ENCODE results near the gene DNAJC2. TPM values are rescaled to one million over a fixed set of nuclear protein-coding genes. Genes with fewer than 3 reads are reported as not detected.
A peak's percentile ranks its signal among the peaks of the same experiment; 100 is the strongest.

The DNAJC2 gene
- total and polyA plus RNA-seq, 11 donors, result 6.9 to 24.5 (median 13.6) TPM

DNA sequence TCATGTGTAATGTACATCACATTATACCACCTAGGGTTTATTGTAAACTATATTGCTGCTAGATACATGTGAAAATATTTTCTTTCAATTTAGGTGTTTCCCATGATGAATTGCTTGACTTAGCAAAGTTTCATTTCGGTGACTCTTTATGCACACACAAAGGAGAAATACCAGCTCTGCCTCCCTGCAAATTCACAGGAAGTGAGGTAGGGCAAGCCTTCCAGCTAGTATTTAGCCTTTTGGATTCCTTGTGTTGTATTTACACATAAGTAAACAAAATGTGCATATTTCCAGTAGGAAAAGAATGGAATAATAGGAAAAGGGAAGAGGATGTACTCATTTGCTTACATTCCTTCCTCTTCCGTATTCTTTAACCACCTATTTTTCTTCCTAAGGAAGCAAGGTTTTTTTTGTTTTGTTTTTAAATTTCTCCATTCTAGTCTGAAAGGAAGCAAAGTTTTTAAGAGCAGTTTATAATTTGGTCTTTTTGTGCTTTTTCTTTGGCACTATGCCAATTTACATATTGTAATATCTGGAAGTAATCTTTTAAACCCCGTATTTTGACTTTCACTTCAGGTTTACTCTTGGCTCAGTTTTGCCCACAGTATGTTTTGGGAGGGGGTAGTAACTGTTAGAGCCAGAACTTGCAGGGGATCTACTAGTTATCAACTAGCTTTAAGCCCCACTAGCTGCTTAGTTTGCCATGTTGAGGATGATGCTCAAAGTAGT lies 36.9 kb downstream of the DNAJC2 start:
- TF ChIP-seq, protein P1, sequence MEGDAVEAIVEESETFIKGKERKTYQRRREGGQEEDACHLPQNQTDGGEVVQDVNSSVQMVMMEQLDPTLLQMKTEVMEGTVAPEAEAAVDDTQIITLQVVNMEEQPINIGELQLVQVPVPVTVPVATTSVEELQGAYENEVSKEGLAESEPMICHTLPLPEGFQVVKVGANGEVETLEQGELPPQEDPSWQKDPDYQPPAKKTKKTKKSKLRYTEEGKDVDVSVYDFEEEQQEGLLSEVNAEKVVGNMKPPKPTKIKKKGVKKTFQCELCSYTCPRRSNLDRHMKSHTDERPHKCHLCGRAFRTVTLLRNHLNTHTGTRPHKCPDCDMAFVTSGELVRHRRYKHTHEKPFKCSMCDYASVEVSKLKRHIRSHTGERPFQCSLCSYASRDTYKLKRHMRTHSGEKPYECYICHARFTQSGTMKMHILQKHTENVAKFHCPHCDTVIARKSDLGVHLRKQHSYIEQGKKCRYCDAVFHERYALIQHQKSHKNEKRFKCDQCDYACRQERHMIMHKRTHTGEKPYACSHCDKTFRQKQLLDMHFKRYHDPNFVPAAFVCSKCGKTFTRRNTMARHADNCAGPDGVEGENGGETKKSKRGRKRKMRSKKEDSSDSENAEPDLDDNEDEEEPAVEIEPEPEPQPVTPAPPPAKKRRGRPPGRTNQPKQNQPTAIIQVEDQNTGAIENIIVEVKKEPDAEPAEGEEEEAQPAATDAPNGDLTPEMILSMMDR (IDR thresholded peaks at IDR 0.05), result no peak
- Histone ChIP-seq H3K4me1 (peaks cover 0 to 7% (median 0%) of the 10 kb centered on the region in 12 donors), H3K27me3 (no peaks in the 10 kb centered on the region), H3K4me3 (no peak overlapping the region), H3K27ac (no peak overlapping the region), H3K9me3 (no peaks in the 10 kb centered on the region), H3K36me3 (peaks cover 0 to 100% (median 100%) of the 10 kb centered on the region in 9 donors)
- intact Hi-C loops (cut with DNase I), result loop anchor here in 2 of 10 donors (10.0 kb wide), 2 partner anchors 47 to 57 kb away; no protein-coding TSS in a partner anchor
- ATAC-seq, result no peak
- 70 to 76% (median 72%) methylated on average over 3 of the region's 3 CpGs for WGBS, 4 donors
- no peak for DNase-seq

DNA sequence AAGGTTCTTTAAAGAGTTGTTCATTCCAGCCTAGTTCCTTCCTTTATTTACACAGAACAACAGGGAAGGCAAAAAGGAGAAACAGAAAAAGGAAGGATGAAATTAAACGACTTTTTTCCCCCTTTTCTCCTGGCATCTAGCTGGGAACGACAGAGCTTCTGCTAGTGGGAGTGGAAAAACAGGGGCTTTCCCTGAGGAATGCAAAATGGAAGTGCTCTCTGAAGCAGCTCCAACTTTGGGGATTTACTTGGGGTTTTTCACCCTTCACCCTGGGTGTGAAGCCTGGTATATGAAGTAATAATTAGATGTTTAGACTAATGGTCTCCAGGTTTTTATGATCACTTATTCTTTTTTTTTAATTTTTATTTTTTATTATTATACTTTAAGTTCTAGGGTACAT lies 43.1 kb downstream of the DNAJC2 start:
- Histone ChIP-seq H3K36me3 (peaks cover 0 to 80% (median 77%) of the 10 kb centered on the region in 9 donors), H3K9me3 (no peaks in the 10 kb centered on the region), H3K4me1 (peaks cover 4 to 24% (median 17%) of the 10 kb centered on the region in 12 donors), H3K4me3 (no peak overlapping the region), H3K27ac (no peak overlapping the region), H3K27me3 (no peaks in the 10 kb centered on the region)
- intact Hi-C loops (cut with DNase I), result loop anchor here in 2 of 10 donors (10.0 kb wide), 2 partner anchors 53 to 63 kb away; no protein-coding TSS in a partner anchor
- DNase-seq, result no peak
- TF ChIP-seq, protein P1 (IDR thresholded peaks at IDR 0.05), result no peak
- TF ChIP-seq POLR2A (IDR thresholded peaks at IDR 0.05), result no peak
- no peak for ATAC-seq
- WGBS, 4 donors, result 53 to 66% (median 62%) methylated on average over 2 of the region's 2 CpGs

DNA sequence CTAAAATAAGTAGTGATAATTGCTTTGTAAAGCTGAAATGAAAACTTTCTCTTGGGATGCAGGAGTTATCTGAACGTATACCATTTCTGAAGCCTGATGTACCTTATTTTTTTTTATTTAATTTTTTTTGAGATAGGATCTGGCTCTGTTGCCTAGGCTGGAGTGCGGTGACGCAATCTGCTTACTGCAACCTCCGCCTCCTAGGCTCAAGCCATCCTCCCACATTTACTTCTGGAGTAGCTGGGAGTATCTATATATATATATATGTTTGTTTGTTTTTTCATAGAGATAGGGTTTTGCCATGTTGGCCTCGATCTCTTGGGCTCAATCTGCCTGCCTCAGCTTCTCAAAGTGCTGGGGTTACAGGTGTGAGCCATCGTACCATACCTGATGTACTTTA lies 44.9 kb downstream of the DNAJC2 start:
- no peaks in the 10 kb centered on the region for H3K27me3 ChIP-seq
- WGBS, 4 donors, result 89 to 95% (median 92%) methylated on average over 6 of the region's 6 CpGs
- H3K4me1 ChIP-seq, result peaks cover 4 to 25% (median 17%) of the 10 kb centered on the region in 12 donors
- TF ChIP-seq, protein P1 (IDR thresholded peaks at IDR 0.05), result no peak
- no peak for TF ChIP-seq POLR2A (IDR thresholded peaks at IDR 0.05)
- H3K9me3 ChIP-seq, result no peaks in the 10 kb centered on the region
- intact Hi-C loops (cut with DNase I), result loop anchor here in 7 of 10 donors (5.0 to 10.0 kb wide), 7 partner anchors 43 to 235 kb away; partner anchors contain the start of genes DNAJC2 (in 4 of the 7), NAPEPLD (in 2 of the 7) and PSMC2 (in 1 of the 7)
- no peak overlapping the region for H3K27ac ChIP-seq
- ATAC-seq (no peak), DNase-seq (no peak)
- H3K4me3 ChIP-seq, result no peak overlapping the region
- H3K36me3 ChIP-seq, result peaks cover 0 to 62% (median 59%) of the 10 kb centered on the region in 9 donors

DNA sequence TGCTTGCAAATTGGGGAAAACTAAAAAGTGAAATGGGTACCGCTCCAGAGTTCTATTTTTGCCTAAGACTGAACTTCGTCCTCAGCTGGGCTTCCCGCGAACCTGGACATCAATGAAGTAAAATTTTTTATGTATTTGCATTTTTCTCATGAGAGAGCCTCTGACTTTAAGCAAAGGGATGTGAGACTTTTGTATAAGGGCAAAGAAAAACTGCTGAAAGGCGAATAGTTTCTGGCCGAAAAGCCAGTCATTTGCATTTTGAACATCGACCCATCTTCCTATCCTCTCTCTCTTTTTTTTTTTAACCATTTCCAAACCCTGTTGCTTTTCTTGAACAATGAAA lies 46.8 kb downstream of the DNAJC2 start:
- 0 to 1% (median 1%) methylated on average over 7 of the region's 7 CpGs for WGBS, 4 donors
- H3K27me3 ChIP-seq, result no peaks in the 10 kb centered on the region
- TF ChIP-seq POLR2A (IDR thresholded peaks at IDR 0.05), result no peak
- TF ChIP-seq, protein P1 (IDR thresholded peaks at IDR 0.05), result no peak
- ATAC-seq, result no peak
- DNase-seq, result no peak
- no peaks in the 10 kb centered on the region for H3K9me3 ChIP-seq
- H3K4me3 ChIP-seq, result peak overlapping the region; percentile 78 to 97 (median 90)
- H3K36me3 ChIP-seq, result peaks cover 0 to 44% (median 41%) of the 10 kb centered on the region in 9 donors
- peaks cover 4 to 25% (median 17%) of the 10 kb centered on the region in 12 donors for H3K4me1 ChIP-seq
- intact Hi-C loops (cut with DNase I), result loop anchor here in 6 of 10 donors (2.0 to 10.0 kb wide), 6 partner anchors 44 to 237 kb away; partner anchors contain the start of genes DNAJC2 (in 4 of the 6), NAPEPLD (in 2 of the 6) and PSMC2 (in 2 of the 6)
- peak overlapping the region in 11 of 12 donors; percentile 77 to 91 (median 81) for H3K27ac ChIP-seq

All from heart left ventricle (tissue), 16 donors.